GM19193 (cell line): ENCODE measurements around the gene CACNA2D4.

Experiments used
- POLR2A ChIP-seq: IDR thresholded peaks from 4 replicates; pipeline ENCODE4 v1.6.1; 2011; ENCODE audit not compliant: insufficient read depth, insufficient read length; ENCODE audit errors: extremely low read depth

The CACNA2D4 gene

DNA sequence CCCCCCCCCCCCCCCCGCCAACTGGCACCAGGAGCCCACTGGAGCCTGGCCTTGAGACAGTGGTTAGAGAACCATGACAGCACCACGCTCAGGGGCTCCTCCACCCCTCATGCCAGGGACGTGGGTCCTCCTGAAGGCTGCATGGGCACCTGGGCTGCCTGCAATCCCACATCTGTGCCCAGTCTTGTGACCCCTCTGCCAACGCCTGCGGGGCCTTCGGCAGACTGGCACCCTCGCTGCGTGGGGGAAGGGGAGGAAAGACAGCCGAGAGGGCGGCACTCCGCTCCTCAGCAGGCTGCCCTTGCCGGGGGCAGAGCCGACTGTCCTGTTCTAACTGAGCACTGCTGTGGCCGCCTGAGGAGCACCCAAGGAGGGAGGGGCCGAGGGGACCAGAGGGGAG is 92.1 kb downstream of the CACNA2D4 start:
- TF ChIP-seq POLR2A, result no peak

DNA sequence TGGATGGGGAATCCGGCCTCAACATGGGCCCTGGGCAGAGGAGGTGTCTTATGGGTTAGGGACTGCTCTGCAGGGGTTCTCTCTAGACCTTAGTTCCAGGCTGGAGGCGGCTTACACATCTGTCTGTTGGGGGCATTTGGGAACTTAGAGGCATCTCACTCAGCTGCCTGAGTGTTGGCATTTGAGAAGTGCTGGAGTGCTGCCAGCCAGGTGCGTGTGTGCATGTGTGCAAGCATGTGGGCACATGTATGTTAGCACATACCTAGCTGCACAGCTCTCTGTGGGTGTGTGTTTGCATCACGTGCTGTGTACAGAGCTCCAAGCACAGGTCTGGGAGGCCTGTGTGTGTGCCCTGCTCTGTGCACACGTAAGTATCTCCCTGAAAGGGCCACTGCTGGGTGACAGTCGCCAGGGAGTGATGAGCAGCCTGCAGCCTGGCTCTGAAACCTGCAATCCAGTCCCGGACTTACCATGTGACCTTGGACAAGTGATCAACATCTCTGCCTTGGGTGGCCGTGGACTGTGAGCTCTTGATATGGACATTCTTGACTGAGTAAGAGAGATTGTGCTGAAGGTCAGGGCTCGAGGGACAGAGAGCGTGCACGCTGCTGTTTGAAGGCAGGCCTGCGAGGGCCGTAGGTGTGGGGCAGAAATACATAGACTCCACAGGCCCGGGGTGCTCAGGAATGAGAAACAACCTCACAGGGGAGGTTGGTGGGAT is 92.9 kb downstream of the CACNA2D4 start:
- TF ChIP-seq POLR2A, result no peak

DNA sequence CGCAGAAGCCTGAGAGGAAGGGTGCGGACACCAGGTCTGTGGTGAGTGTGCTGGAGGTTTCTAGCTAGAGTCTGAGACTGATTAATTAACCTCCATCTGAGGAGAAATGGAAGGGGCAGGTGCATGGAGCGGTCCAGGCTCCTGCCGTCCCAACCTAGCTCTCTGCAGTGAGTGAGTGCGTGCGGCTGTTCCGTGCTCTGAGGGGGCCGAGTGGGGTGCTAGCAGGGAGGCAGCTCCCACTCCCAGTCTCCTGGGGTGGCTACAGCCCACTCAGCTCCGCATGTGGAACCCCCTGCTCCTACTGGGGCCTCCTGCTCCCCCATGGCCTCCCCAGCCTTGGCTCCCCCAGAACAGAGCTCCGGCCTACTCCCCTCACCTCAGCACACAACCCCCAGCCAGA is 95.2 kb downstream of the CACNA2D4 start:
- TF ChIP-seq POLR2A, result no peak

DNA sequence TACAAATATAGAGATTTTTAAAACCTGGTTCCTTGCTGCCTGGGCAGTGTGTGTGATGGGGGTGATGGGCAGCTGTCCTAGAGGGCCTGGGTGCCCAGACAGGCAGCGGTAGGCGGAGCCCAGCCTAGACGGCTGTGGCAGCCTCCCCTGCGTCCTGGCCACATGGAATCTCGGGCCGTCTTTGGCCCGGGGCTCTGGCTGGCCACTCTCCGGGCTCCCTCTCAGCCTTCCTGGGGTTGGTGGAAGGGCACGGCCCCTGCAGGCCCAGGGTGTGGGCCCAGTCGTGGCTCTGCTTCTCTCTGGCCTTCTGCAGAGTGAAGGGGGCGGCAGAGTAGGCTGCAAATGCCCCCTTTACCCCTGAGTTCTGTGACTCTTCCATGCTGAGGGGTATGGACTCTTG is 95.8 kb downstream of the CACNA2D4 start:
- TF ChIP-seq POLR2A, result no peak

DNA sequence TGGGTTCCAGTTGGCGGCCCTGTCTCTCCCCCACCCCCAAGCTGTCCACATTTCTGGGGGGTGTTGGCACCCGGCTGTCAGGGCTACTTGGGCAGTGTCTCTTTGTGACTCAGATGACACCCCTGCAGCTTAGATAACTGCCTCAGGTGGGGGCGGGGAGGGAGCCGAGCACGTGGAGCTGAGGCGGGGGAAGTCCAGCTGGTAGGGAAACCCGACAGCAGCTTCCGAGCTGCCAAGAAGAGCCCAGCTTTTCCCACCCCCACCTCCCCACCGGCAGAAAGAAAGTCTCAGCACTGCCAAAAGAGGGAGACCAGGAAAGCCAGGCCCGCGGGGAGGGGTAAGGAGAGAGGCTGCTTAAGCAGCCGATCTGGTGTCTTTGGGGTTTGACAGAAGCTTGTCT is 96.6 kb downstream of the CACNA2D4 start:
- no peak for TF ChIP-seq POLR2A

DNA sequence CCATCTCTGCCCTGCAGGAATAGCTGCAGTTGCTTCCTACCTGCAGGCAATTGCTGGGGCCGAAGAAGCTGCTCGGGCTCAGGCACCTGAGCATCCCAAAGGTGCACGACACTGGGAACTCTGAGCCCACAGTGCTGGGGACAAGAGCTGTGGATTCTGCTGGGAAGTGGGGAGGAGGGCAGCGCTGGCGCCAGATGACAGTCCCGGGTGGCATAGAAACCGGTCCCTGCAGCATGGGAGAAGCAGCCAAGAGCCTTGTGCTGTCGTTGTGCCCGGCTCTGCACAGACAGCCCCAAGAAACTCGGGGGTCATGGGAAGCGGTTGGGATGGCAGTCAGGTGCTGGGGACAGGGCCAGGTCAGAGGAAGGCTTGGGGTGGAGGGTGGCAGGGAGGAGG is 97.6 kb downstream of the CACNA2D4 start:
- TF ChIP-seq POLR2A, result no peak

DNA sequence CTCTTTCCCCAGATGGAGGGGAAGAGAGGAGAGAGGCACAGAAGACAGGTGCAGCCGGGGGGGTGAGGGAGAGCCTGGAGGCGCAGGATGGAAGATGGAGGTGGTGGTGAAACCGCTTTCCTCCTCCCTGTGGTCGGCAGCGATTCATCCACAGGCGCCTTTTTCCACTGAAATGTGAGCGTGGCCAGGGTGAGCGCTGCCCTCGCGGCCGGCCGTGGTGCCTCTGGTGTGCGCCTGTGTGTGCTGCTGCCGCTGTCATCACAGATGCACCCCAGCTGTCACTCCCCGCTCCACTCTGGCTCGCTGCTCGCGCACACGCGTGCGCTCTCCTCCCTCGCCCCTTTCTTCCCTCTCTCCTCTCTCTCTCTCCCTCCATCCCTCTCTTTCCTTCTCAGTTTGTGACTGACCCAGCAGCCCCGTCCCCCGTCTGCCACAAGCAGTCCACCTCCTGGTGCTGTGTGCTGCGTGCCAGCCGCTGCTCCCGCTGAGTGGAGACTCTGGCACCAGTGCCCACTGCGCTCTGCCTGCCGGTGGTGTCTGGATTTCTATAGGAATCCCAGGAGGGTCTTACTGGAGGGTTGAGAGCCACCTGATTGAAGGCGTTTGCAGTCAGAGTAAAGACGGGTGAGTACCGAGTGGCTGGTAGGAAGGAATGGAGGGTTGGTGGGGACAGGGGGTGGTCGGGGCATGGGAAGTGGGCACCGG is 98.1 kb downstream of the CACNA2D4 start, which contains the start of gene LRTM2:
Gene LRTM2 (plus strand): TSS at position 375 of the 705 bp plus-strand sequence. CDS start 7,584 bp downstream, outside the sequence.
- TF ChIP-seq POLR2A, result no peak

DNA sequence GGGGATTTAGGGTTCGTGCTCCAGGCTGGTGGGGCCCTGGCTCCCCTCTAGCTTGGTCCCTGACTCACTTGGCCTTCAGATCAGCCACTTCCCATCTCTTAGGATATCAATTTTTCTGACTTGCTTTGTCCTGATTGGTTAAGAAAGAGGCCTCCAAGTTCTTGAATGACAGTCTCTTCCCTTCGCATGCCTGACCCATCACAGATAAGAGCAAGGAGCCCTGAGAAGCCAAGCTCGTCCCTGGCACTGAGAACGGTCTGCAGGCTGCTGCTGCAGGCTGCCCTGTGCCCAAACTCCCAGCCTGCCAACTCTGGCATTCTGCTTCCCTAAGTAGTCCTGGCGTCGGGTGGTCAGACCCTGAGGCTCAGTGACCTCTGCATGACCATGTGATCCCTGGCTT is 98.9 kb downstream of the CACNA2D4 start:
- TF ChIP-seq POLR2A, result no peak

DNA sequence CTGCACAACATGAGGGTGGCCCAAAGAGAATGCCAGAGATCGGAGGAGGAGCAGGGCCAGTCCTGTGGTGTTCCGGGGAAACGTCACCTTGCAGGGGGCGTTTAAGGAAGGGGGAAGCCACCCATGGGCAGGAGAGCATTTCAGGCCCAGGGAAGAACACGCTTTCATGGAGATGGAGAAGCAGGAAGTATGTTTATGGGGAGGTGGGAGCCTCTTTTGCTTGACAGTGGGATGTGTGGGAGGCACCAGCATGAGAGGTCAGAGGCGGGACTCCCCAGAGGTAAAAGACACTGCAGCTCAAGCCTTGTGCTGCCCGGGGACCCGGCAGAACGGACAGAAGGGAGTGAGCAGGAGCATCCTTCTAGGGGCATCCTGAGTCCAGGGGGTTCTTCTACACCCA is 99.4 kb downstream of the CACNA2D4 start:
- no peak for TF ChIP-seq POLR2A

DNA sequence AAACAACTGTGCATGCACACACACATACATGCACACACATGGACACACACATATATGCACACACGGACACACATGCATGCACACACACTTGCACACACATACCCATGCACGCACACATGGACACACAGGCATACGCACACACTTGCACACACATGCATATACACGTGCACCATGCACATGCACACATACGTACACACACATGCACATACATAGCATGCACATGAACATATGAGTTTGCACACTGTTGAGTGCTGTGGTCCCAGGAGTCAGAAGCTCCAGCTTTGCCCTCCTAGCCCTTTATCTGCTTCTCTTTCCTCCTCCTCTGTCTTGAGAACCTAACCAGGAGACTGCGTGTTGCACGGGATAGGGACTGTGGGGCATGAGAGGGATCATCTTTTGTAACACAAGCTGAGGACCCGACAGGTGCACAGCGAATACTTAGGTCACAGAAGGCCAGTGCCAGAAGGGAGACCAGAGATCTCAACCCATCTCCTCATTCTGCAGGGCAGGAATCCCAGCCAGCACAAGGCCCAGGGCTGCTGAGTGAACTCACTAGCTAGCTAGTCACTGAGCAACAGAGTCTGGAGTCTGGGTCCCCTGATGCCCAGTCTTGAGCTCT is 101.6 kb downstream of the CACNA2D4 start:
- TF ChIP-seq POLR2A, result no peak

DNA sequence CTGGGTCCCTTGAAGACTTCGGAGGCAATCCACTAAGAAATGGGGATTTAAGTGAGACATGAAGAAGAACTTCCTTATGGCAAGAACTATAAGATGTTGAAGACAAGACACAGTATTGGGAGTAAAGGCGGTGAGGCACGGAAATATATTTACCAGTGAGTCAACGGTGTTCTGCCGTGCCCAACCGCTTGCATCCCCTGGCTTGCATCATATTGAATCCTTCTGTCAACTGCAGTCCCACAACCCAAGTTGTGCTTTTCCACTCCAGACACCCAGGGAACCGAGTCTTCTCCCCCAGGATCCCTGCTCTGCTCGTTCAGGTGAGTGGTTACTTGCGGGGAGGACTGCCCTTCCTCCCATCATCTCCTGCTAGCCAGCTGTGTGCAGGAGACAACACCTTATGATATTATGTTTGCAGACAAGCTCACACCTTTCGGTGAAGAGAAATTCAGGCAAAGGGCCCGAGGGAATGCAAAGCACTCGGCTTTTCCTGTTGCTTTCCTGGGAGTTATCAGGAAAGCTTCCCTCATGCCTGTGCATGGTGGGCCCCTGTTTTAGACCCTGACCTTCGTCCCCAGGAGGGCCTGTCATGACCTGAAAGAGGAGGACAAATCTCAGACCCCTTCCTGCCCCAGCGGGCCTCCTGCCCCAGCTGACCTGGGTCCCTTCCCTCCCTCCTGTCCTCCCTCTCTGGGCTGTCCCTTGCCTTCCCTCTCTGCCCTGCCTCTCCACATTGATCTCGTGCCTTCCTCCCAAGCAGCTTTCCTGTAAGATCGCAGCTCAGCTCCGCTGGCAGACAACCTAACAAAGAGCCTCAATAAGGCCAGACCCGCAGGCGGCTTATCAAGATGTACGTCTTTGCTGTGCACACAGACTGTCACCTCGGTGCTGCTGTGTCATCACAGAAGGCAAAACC is 102.4 kb downstream of the CACNA2D4 start:
- TF ChIP-seq POLR2A, result no peak

DNA sequence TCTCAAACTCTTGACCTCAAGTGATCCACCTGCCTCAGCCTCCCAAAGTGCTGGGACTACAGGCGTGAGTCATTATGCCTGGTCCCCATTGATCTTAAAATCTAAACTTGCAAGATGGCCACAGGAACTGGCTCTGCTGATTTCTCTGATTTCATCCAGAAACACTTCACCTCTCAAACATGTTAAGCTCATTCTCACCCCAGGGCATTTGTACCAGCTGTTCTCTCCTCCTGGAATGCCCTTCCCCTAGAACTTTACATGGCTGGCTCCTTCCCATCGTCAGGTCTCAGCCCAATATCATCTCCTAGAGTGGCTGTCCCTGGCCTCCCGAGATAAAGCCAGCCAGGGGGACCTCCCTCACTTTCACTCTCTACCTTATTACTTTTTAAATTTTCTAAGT is 103.3 kb downstream of the CACNA2D4 start:
- TF ChIP-seq POLR2A, result no peak

DNA sequence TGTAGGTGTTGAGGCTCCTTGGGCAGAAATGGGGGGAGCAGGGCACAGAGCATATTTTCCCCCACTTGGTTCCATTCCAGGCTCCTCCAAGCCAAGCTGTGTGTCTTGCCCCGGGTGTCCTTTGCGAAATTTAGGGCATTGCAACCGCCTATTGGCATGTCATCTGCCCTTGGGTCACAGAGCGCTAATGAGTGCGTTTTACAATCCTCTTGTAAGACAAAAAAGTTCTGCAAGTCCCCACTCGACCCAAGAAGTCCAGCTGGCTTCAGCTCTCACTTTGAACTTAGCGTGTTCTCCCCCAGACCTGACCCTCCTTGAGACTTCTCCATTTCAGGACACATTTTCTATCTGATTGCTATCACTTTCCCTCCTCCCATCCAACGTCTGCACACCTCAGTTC is 104.2 kb downstream of the CACNA2D4 start:
- no peak for TF ChIP-seq POLR2A

DNA sequence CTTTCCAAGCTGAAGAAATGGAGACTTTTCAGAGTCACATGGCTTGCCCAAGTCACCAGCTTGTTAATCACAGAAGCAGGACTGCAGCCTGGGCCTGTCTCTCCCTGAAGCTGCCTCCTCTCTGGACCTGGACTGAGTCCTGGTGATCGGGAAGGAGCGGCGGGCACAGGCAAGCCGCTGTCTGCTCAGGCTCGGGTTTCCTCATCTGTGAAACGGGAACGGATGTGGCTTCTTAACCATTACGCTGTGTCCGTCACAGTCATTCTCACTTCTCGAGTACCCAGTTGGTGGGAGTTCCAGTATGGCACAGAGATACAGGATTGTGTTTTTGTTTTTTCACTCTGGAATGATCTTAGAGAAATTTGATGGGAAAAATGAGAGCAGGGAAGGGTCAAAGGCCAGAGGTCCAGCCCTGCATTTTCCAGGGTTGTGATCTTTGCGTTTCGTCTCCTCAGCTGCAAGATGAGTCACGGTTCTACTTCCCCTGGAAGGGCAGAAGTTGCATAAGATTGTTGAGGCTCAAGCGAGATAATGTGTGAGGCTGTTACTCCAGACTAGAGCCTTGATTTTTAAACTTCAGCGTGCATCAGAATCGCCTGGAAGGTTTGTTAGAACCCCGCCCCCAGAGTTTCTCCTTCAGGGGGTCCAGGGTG is 105.7 kb downstream of the CACNA2D4 start:
- TF ChIP-seq POLR2A, result no peak
